ENCODE results near the gene C19orf67.

DNA sequence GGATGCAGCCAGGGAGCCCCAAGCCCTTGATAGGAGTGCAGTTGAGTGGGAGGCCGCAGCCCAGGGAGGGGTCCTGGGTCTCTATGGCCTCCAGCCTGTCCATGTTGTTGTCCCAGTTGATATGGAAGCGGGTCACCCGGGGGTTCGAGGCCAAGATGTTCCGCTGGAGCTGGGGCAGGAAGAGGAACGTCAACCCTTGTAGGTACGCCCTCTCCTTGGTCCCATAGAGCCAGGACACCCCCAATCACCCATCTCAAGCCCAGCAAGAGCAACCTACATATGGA lies 34.9 kb upstream of the C19orf67 start:
- TF ChIP-seq, protein P1, sequence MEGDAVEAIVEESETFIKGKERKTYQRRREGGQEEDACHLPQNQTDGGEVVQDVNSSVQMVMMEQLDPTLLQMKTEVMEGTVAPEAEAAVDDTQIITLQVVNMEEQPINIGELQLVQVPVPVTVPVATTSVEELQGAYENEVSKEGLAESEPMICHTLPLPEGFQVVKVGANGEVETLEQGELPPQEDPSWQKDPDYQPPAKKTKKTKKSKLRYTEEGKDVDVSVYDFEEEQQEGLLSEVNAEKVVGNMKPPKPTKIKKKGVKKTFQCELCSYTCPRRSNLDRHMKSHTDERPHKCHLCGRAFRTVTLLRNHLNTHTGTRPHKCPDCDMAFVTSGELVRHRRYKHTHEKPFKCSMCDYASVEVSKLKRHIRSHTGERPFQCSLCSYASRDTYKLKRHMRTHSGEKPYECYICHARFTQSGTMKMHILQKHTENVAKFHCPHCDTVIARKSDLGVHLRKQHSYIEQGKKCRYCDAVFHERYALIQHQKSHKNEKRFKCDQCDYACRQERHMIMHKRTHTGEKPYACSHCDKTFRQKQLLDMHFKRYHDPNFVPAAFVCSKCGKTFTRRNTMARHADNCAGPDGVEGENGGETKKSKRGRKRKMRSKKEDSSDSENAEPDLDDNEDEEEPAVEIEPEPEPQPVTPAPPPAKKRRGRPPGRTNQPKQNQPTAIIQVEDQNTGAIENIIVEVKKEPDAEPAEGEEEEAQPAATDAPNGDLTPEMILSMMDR (optimal IDR thresholded peaks at IDR 0.05 in 1 of 3, IDR thresholded peaks at IDR 0.05 in 1 of 3, conservative IDR thresholded peaks at IDR 0.05 in 1 of 3; ENCODE audit: extremely low read depth in 1 of 3, insufficient read depth in 2 of 3, low read length in 3 of 3) = no peak
- no peak for TF ChIP-seq EZH2 (IDR thresholded peaks at IDR 0.05; ENCODE audit: low read length)

All from keratinocyte (primary cell).